RWPE2 (cell line): Measurements from ENCODE around the gene KRTAP10-12.

ENCODE experiments used
- ATAC-seq: fragments of 200-7000 bp; cut with Tn5 transposase; 3 replicates; pipeline ENCODE4 v1.9.1; 2021; ENCODE audit warnings: low read depth
- DNase-seq: peaks from one replicate; pipeline ENCODE4 v3.0.0-alpha.2; 2020; ENCODE audit warnings: low spot score
- H3K27ac ChIP-seq: fragments of 450-650 bp; 2 replicates; pipeline ENCODE4 v1.5.1; 2017; ENCODE audit warnings: mild to moderate bottlenecking; ENCODE audit not compliant: poor library complexity, severe bottlenecking
- H3K27me3 ChIP-seq: fragments of 250-450 bp; sonication (Bioruptor Pico); 2 replicates; pipeline ENCODE4 v1.5.1; 2021; ENCODE audit warnings: mild to moderate bottlenecking, moderate library complexity; ENCODE audit not compliant: insufficient read depth, poor library complexity, severe bottlenecking
- H3K36me3 ChIP-seq: fragments of 250-450 bp; sonication (Bioruptor Pico); 2 replicates; pipeline ENCODE4 v1.5.1; 2020; ENCODE audit warnings: low read depth, mild to moderate bottlenecking, moderate library complexity
- H3K4me1 ChIP-seq: fragments of 250-450 bp; sonication (Bioruptor Pico); 2 replicates; pipeline ENCODE4 v1.5.1; 2021; ENCODE audit warnings: mild to moderate bottlenecking, moderate library complexity; ENCODE audit not compliant: insufficient read depth, poor library complexity, severe bottlenecking
- H3K4me3 ChIP-seq: fragments of 250-450 bp; sonication (Bioruptor Pico); 2 replicates; pipeline ENCODE4 v1.5.1; 2021; ENCODE audit warnings: mild to moderate bottlenecking, moderate library complexity; ENCODE audit not compliant: severe bottlenecking
- H3K9me3 ChIP-seq: fragments of 250-450 bp; sonication (Bioruptor Pico); 2 replicates; pipeline ENCODE4 v1.5.1; 2021; ENCODE audit warnings: mild to moderate bottlenecking, moderate library complexity; ENCODE audit not compliant: severe bottlenecking
- TF ChIP-seq, protein P1 (sequence below): fragments of 450-650 bp; IDR thresholded peaks from one replicate; pipeline ENCODE4 v1.5.1; 2017; ENCODE audit warnings: mild to moderate bottlenecking, moderate library complexity; ENCODE audit not compliant: poor library complexity, severe bottlenecking

Gene KRTAP10-12

GRCh38 chr21:44704636-44705001, 7.6 kb downstream of the KRTAP10-12 start:
- ATAC-seq = no peak

GRCh38 chr21:44706026-44706705, 9.2 kb downstream of the KRTAP10-12 start:
- no peak for ATAC-seq
- TF ChIP-seq, protein P1, sequence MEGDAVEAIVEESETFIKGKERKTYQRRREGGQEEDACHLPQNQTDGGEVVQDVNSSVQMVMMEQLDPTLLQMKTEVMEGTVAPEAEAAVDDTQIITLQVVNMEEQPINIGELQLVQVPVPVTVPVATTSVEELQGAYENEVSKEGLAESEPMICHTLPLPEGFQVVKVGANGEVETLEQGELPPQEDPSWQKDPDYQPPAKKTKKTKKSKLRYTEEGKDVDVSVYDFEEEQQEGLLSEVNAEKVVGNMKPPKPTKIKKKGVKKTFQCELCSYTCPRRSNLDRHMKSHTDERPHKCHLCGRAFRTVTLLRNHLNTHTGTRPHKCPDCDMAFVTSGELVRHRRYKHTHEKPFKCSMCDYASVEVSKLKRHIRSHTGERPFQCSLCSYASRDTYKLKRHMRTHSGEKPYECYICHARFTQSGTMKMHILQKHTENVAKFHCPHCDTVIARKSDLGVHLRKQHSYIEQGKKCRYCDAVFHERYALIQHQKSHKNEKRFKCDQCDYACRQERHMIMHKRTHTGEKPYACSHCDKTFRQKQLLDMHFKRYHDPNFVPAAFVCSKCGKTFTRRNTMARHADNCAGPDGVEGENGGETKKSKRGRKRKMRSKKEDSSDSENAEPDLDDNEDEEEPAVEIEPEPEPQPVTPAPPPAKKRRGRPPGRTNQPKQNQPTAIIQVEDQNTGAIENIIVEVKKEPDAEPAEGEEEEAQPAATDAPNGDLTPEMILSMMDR = no peak
- peak; percentile 35 for DNase-seq
- H3K27me3 ChIP-seq = peaks cover 50% of the 10 kb centered on the region
- no peaks in the 10 kb centered on the region for H3K36me3 ChIP-seq
- H3K9me3 ChIP-seq = peaks cover 5% of the 10 kb centered on the region
- H3K27ac ChIP-seq = no peak overlapping the region
- H3K4me1 ChIP-seq = peaks cover 9% of the 10 kb centered on the region
- no peak overlapping the region for H3K4me3 ChIP-seq

More at GRCh38 chr21:44704636-44705001, 7.6 kb downstream of the KRTAP10-12 start:
- Histone ChIP-seq H3K36me3 (no peaks in the 10 kb centered on the region), H3K27me3 (peaks cover 43% of the 10 kb centered on the region), H3K4me1 (peaks cover 5% of the 10 kb centered on the region), H3K4me3 (no peak overlapping the region), H3K9me3 (peaks cover 3% of the 10 kb centered on the region), H3K27ac (no peak overlapping the region)
- TF ChIP-seq, protein P1 = no peak
- peak; percentile 46 for DNase-seq

GRCh38 chr21:44706706-44707581, 10.0 kb downstream of the KRTAP10-12 start:
- ATAC-seq (no peak), DNase-seq (peak; percentile 44)
- Histone ChIP-seq H3K36me3 (no peaks in the 10 kb centered on the region), H3K27me3 (peaks cover 57% of the 10 kb centered on the region), H3K4me1 (peaks cover 9% of the 10 kb centered on the region), H3K4me3 (no peak overlapping the region), H3K27ac (no peak overlapping the region), H3K9me3 (peaks cover 5% of the 10 kb centered on the region)
- TF ChIP-seq, protein P1 = no peak

DNA sequence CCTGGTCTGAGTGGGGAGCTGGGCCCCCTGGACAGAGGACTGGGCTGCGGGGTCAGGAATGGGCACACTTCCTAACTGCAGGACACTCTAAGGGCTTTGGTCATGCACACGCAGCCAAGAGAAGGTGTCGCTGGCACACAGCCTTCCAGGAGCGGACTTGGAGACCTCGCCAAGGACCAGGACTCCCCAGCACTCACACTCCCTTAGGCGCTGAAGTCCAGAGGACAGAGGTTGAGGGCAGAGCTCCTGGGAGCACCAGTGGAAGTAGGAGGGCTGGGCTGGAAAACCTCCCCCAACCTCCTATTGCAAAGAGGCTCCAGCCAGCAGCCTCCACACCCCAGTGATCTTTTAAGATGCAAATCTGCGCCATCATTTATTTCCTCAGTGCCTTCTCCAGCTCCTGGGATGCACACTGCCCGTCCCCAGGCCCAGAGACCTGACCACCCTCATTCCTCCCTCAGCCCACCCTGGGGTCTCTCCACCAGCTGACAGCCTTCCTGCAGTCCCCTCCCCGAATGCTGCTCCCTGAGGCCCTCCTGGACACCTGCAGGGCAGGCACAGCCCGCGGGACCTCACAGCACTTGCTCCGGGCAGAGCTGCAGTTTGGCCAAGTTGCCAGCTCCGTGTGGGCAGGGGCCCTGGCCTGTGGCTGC, 11.4 kb downstream of the KRTAP10-12 start:
- Histone ChIP-seq H3K9me3 (peaks cover 5% of the 10 kb centered on the region), H3K27me3 (peaks cover 70% of the 10 kb centered on the region), H3K4me3 (no peak overlapping the region), H3K27ac (no peak overlapping the region), H3K36me3 (no peaks in the 10 kb centered on the region), H3K4me1 (peaks cover 9% of the 10 kb centered on the region)
- ATAC-seq = no peak
- TF ChIP-seq, protein P1 = no peak
- peak; percentile 40 for DNase-seq
